ENCODE measurements around the gene PLXDC2.
"Not testable (repeated sequence)": the region's sequence is repeated elsewhere in the genome, so short reads cannot be mapped to it uniquely, and the experiment has no call there.

DNA sequence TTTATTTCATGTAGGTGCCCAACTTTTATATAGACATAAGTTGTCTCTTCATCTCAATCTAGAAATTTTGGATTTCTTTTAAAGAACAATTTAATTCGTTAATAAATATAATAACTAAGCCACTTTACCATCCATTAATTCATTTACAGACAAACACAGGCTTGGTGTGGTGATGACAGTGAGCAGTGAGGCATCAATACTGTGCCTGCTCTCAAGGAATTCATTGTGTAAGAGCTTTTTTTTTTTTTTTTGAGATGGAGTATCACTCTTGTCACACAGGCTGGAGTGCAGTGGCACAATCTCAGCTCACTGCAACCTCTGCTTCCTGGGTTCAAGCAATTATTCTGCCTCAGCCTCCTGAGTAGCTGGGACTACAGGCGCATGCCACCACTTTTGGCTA is 185.8 kb downstream of the PLXDC2 start:
- TF ChIP-seq, protein P1, sequence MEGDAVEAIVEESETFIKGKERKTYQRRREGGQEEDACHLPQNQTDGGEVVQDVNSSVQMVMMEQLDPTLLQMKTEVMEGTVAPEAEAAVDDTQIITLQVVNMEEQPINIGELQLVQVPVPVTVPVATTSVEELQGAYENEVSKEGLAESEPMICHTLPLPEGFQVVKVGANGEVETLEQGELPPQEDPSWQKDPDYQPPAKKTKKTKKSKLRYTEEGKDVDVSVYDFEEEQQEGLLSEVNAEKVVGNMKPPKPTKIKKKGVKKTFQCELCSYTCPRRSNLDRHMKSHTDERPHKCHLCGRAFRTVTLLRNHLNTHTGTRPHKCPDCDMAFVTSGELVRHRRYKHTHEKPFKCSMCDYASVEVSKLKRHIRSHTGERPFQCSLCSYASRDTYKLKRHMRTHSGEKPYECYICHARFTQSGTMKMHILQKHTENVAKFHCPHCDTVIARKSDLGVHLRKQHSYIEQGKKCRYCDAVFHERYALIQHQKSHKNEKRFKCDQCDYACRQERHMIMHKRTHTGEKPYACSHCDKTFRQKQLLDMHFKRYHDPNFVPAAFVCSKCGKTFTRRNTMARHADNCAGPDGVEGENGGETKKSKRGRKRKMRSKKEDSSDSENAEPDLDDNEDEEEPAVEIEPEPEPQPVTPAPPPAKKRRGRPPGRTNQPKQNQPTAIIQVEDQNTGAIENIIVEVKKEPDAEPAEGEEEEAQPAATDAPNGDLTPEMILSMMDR (IDR thresholded peaks at IDR 0.05): not testable (repeated sequence)
- TF ChIP-seq POLR2A (IDR thresholded peaks at IDR 0.05): not testable (repeated sequence)

Measured in heart left ventricle (tissue), 13 donors.